ENCODE measurements around the gene MRPS27.

The MRPS27 gene

DNA sequence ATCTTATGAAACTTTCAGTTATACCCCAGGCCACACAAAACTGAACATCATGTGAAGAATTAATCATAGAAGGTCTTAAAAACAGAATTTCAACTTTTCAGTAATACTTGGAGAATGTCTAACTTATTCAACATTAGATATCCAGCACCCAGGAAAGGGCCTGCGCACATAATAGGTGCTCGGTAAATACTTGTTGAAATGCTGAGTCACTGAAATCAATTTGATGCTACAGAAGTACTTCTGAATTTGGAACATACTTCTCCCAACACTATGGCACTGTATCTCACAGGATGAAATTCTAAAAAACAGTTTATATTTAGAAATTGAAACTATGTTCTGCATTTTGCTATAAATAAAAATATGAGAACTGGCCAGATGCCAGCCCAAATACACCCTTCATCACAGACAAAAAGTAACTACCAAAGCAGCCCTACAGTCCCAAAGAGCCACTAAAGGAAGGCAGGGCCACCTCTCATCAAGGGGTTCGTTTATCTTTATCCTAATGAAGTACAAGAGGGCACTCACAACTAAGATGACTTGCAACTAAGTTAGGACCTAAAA lies 26.5 kb downstream of the MRPS27 start:
- no peak overlapping the region for H3K4me3 ChIP-seq (ENCODE audit: low read depth, low read length)
- TF ChIP-seq, protein P1, sequence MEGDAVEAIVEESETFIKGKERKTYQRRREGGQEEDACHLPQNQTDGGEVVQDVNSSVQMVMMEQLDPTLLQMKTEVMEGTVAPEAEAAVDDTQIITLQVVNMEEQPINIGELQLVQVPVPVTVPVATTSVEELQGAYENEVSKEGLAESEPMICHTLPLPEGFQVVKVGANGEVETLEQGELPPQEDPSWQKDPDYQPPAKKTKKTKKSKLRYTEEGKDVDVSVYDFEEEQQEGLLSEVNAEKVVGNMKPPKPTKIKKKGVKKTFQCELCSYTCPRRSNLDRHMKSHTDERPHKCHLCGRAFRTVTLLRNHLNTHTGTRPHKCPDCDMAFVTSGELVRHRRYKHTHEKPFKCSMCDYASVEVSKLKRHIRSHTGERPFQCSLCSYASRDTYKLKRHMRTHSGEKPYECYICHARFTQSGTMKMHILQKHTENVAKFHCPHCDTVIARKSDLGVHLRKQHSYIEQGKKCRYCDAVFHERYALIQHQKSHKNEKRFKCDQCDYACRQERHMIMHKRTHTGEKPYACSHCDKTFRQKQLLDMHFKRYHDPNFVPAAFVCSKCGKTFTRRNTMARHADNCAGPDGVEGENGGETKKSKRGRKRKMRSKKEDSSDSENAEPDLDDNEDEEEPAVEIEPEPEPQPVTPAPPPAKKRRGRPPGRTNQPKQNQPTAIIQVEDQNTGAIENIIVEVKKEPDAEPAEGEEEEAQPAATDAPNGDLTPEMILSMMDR (IDR thresholded peaks at IDR 0.05; ENCODE audit: low read depth, low read length), result no peak
- TF ChIP-seq, protein P2, sequence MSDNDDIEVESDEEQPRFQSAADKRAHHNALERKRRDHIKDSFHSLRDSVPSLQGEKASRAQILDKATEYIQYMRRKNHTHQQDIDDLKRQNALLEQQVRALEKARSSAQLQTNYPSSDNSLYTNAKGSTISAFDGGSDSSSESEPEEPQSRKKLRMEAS (IDR thresholded peaks at IDR 0.05; ENCODE audit: low read depth, low read length), result no peak
- TF ChIP-seq POLR2A (IDR thresholded peaks at IDR 0.05; ENCODE audit: extremely low read depth, insufficient read length) (no peak), MYC (IDR thresholded peaks at IDR 0.05; ENCODE audit: low read depth, low read length) (no peak)
- no peak for DNase-seq (ENCODE audit: low read depth)

DNA sequence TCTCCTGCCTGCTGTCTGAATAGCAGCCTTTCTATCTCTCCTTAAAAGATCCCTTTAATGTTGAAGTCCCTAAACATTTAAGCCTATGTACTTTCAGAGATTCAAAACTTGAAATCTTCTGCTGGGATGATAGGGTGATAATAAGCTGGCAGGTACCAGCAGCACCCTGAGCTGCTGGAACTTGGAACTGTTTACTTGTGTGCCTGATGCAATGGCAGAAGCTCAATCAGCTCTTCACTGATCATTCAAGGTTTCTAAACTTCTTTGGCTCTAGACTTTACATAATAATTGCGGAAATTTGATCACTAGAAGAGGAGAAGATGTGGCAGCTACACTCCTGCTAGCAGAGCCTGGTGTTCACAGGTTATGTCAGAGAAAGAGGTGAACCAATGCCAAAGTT lies 27.6 kb downstream of the MRPS27 start:
- no peak for DNase-seq (ENCODE audit: low read depth)
- TF ChIP-seq POLR2A (IDR thresholded peaks at IDR 0.05; ENCODE audit: extremely low read depth, insufficient read length) (no peak), MYC (IDR thresholded peaks at IDR 0.05; ENCODE audit: low read depth, low read length) (no peak)
- TF ChIP-seq, protein P2 (IDR thresholded peaks at IDR 0.05; ENCODE audit: low read depth, low read length), result no peak
- TF ChIP-seq, protein P1 (IDR thresholded peaks at IDR 0.05; ENCODE audit: low read depth, low read length), result no peak
- H3K4me3 ChIP-seq (ENCODE audit: low read depth, low read length), result no peak overlapping the region

DNA sequence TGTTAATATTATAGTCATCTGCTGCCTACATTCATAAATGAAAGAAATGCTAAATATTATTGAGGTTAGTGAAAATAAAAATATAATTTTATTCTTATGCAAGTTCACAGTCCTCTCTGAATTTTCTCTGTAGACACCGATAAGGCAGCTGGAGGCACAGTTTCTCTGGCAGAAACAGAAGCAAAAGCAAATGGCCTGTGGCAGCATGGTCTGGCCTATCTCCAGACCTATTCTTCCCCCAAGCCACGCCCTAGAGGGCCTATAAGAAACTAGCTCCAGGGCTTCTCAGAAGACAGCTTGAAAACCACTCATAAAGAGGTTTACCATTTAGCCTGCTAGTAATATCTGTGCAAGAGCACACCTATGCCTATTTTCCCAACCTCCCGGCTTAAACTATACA lies 28.4 kb downstream of the MRPS27 start:
- no peak for DNase-seq (ENCODE audit: low read depth)
- no peak overlapping the region for H3K4me3 ChIP-seq (ENCODE audit: low read depth, low read length)
- TF ChIP-seq, protein P2 (IDR thresholded peaks at IDR 0.05; ENCODE audit: low read depth, low read length), result no peak
- TF ChIP-seq MYC (IDR thresholded peaks at IDR 0.05; ENCODE audit: low read depth, low read length) (no peak), POLR2A (IDR thresholded peaks at IDR 0.05; ENCODE audit: extremely low read depth, insufficient read length) (no peak)
- TF ChIP-seq, protein P1 (IDR thresholded peaks at IDR 0.05; ENCODE audit: low read depth, low read length), result no peak

DNA sequence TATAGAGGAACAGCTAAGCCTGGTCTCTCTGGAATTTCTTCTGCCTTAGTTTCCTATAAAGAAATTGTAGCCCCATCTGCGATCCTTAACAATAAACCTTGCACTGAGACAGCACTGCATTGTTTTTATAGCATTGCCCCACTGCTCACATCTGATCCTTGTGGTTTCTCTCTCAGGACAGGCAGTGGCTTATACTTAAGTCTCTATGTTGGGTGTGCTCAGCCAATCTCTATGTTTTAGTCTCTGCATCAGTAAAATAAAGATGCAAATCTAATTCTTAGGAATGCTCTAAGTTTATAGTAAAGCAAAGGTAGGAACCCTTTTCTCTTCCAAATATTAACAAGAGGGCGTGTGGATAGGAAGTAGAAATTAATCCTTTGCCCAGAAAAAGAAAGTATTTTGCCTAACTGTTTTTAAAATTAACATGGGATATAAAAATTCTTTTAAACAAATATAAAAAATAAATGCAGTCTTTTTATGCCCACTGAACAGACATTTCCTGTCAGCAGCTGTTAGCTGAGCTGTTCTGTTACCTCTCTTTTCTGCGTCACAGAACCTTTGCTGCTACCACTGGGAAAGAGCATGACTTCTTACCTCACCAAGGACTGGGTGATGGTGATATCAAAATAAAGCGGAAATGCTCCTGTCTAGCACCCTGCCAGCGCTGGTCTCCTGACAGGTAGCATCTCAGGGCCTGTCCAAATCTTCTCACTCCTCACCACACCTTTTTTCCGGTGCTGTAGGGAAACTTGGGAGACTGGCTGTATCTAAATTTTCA lies 29.5 kb downstream of the MRPS27 start:
- H3K4me3 ChIP-seq (ENCODE audit: low read depth, low read length), result no peak overlapping the region
- DNase-seq (ENCODE audit: low read depth), result no peak
- TF ChIP-seq, protein P1 (IDR thresholded peaks at IDR 0.05; ENCODE audit: low read depth, low read length), result no peak
- TF ChIP-seq, protein P2 (IDR thresholded peaks at IDR 0.05; ENCODE audit: low read depth, low read length), result no peak
- TF ChIP-seq POLR2A (IDR thresholded peaks at IDR 0.05; ENCODE audit: extremely low read depth, insufficient read length) (no peak), MYC (IDR thresholded peaks at IDR 0.05; ENCODE audit: low read depth, low read length) (no peak)

DNA sequence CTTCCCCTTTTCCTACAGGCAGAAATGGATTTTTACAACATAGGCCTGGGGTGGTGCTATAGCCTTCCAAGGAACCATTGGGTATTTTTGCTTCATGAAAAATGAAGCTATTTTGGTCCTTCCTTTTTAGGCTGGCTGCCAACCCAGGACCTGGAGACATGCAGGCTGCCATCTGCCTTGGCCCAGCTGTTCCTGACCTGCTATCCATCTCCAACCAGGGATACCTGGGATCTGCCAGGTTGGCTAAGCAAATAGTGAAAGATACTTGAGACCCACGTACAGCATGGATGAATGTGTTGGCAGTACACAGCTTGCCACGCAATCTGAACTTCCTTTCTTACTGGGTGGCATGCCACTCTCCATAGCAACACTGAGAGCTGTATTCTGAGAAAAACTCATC lies 31.1 kb downstream of the MRPS27 start:
- no peak for DNase-seq (ENCODE audit: low read depth)
- TF ChIP-seq, protein P2 (IDR thresholded peaks at IDR 0.05; ENCODE audit: low read depth, low read length), result no peak
- TF ChIP-seq, protein P1 (IDR thresholded peaks at IDR 0.05; ENCODE audit: low read depth, low read length), result no peak
- no peak for TF ChIP-seq POLR2A (IDR thresholded peaks at IDR 0.05; ENCODE audit: extremely low read depth, insufficient read length)
- TF ChIP-seq MYC (IDR thresholded peaks at IDR 0.05; ENCODE audit: low read depth, low read length), result no peak
- no peak overlapping the region for H3K4me3 ChIP-seq (ENCODE audit: low read depth, low read length)
